Subcutaneous abdominal adipose tissue (tissue), 5 donors: ENCODE measurements around the gene RAX.

Experiments used
- H3K27ac ChIP-seq: one replicate; pipeline ENCODE4 v1.7.0; 2013; ENCODE audit warnings: low read depth, mild to moderate bottlenecking, inconsistent platforms, low read length, moderate library complexity
- H3K27me3 ChIP-seq, 5 donors: one replicate each; pipeline ENCODE4 v1.7.0; 2013; ENCODE audit warnings: low read length in 5 of 5, inconsistent platforms in 1 of 5; ENCODE audit not compliant: control insufficient read depth in 5 of 5, insufficient read depth in 4 of 5
- H3K36me3 ChIP-seq, 5 donors: one replicate each; pipeline ENCODE4 v1.7.0; 2013; ENCODE audit warnings: low read length in 5 of 5; ENCODE audit not compliant: control insufficient read depth in 5 of 5, insufficient read depth in 5 of 5
- H3K4me1 ChIP-seq, 5 donors: one replicate each; pipeline ENCODE4 v1.7.0; 2013; ENCODE audit warnings: low read length in 5 of 5, mild to moderate bottlenecking in 3 of 5, moderate library complexity in 1 of 5; ENCODE audit not compliant: control insufficient read depth in 5 of 5, insufficient read depth in 5 of 5
- H3K4me3 ChIP-seq, 5 donors: one replicate each; pipeline ENCODE4 v1.7.0; 2013; ENCODE audit warnings: low read length in 5 of 5, low read depth in 1 of 5
- H3K9ac ChIP-seq, 5 donors: one replicate each; pipeline ENCODE4 v1.7.0; 2013; ENCODE audit warnings: low read length in 5 of 5, mild to moderate bottlenecking in 4 of 5, moderate library complexity in 3 of 5
- H3K9me3 ChIP-seq, 5 donors: one replicate each; pipeline ENCODE4 v1.7.0; 2013; ENCODE audit warnings: low read length in 5 of 5; ENCODE audit not compliant: control insufficient read depth in 5 of 5
- donor health status: healthy.
- donor health status: healthy.
- donor health status: healthy.
- donor health status: healthy.
- donor health status: healthy.

RAX gene

GRCh38 chr18:59268127-59268720, 5.0 kb downstream of the RAX start:
- no peak overlapping the region for H3K27ac ChIP-seq
- H3K4me1 ChIP-seq = peaks cover 0 to 41% (median 36%) of the 10 kb centered on the region in 5 donors
- H3K27me3 ChIP-seq = peaks cover 73 to 94% (median 87%) of the 10 kb centered on the region in 5 donors
- H3K36me3 ChIP-seq = no peaks in the 10 kb centered on the region
- H3K9me3 ChIP-seq = peaks cover 0 to 2% (median 0%) of the 10 kb centered on the region in 5 donors
- peak overlapping the region in 1 of 5 donors; percentile 52 for H3K4me3 ChIP-seq
- H3K9ac ChIP-seq = no peak overlapping the region

- peaks cover 72 to 92% (median 82%) of the 10 kb centered on the region in 5 donors for H3K27me3 ChIP-seq
- H3K9ac ChIP-seq = no peak overlapping the region
- no peak overlapping the region for H3K27ac ChIP-seq
- H3K4me1 ChIP-seq = peaks cover 0 to 35% (median 32%) of the 10 kb centered on the region in 5 donors
- peaks cover 0 to 2% (median 0%) of the 10 kb centered on the region in 5 donors for H3K9me3 ChIP-seq
- H3K4me3 ChIP-seq = peak overlapping the region in 1 of 5 donors; percentile 22
- no peaks in the 10 kb centered on the region for H3K36me3 ChIP-seq
Measured at GRCh38 chr18:59267503-59268126, 5.6 kb downstream of the RAX start.

- no peaks in the 10 kb centered on the region for H3K36me3 ChIP-seq
- peaks cover 66 to 87% (median 76%) of the 10 kb centered on the region in 5 donors for H3K27me3 ChIP-seq
- no peak overlapping the region for H3K9ac ChIP-seq
- peaks cover 0 to 2% (median 0%) of the 10 kb centered on the region in 5 donors for H3K9me3 ChIP-seq
- H3K4me3 ChIP-seq = no peak overlapping the region
- H3K27ac ChIP-seq = no peak overlapping the region
- peaks cover 0 to 29% (median 25%) of the 10 kb centered on the region in 5 donors for H3K4me1 ChIP-seq
Measured at GRCh38 chr18:59266886-59267502, 6.3 kb downstream of the RAX start.

GRCh38 chr18:59266459-59266858, 6.8 kb downstream of the RAX start:
- H3K9ac ChIP-seq = no peak overlapping the region
- H3K4me3 ChIP-seq = no peak overlapping the region
- no peaks in the 10 kb centered on the region for H3K36me3 ChIP-seq
- H3K27ac ChIP-seq = no peak overlapping the region
- peaks cover 62 to 81% (median 70%) of the 10 kb centered on the region in 5 donors for H3K27me3 ChIP-seq
- peaks cover 0 to 2% (median 0%) of the 10 kb centered on the region in 5 donors for H3K9me3 ChIP-seq
- peaks cover 0 to 27% (median 25%) of the 10 kb centered on the region in 5 donors for H3K4me1 ChIP-seq

GRCh38 chr18:59265974-59266369, 7.3 kb downstream of the RAX start:
- Histone ChIP-seq H3K9ac (no peak overlapping the region), H3K4me1 (peaks cover 0 to 27% (median 25%) of the 10 kb centered on the region in 5 donors), H3K4me3 (no peak overlapping the region), H3K36me3 (no peaks in the 10 kb centered on the region), H3K27ac (no peak overlapping the region), H3K9me3 (peaks cover 0 to 2% (median 0%) of the 10 kb centered on the region in 5 donors), H3K27me3 (peaks cover 57 to 76% (median 67%) of the 10 kb centered on the region in 5 donors)

- H3K27ac ChIP-seq = no peak overlapping the region
- no peak overlapping the region for H3K9ac ChIP-seq
- peaks cover 51 to 71% (median 62%) of the 10 kb centered on the region in 5 donors for H3K27me3 ChIP-seq
- H3K36me3 ChIP-seq = no peaks in the 10 kb centered on the region
- H3K4me3 ChIP-seq = peak overlapping the region in 4 of 5 donors; percentile 36 to 52 (median 40)
- peaks cover 0 to 27% (median 25%) of the 10 kb centered on the region in 5 donors for H3K4me1 ChIP-seq
- H3K9me3 ChIP-seq = no peaks in the 10 kb centered on the region
Measured at GRCh38 chr18:59265246-59265973, 7.8 kb downstream of the RAX start.

- Histone ChIP-seq H3K9ac (no peak overlapping the region), H3K27me3 (peaks cover 45 to 66% (median 56%) of the 10 kb centered on the region in 5 donors), H3K4me1 (peaks cover 0 to 27% (median 25%) of the 10 kb centered on the region in 5 donors), H3K36me3 (no peaks in the 10 kb centered on the region), H3K4me3 (peak overlapping the region in 2 of 5 donors; percentile 36 to 52), H3K9me3 (no peaks in the 10 kb centered on the region), H3K27ac (no peak overlapping the region)
Measured at GRCh38 chr18:59264651-59265245, 8.5 kb downstream of the RAX start.

GRCh38 chr18:59264121-59264571, 9.1 kb downstream of the RAX start:
- H3K4me1 ChIP-seq = peaks cover 0 to 23% (median 22%) of the 10 kb centered on the region in 5 donors
- H3K36me3 ChIP-seq = no peaks in the 10 kb centered on the region
- no peaks in the 10 kb centered on the region for H3K9me3 ChIP-seq
- no peak overlapping the region for H3K27ac ChIP-seq
- peaks cover 44 to 61% (median 52%) of the 10 kb centered on the region in 5 donors for H3K27me3 ChIP-seq
- no peak overlapping the region for H3K4me3 ChIP-seq
- no peak overlapping the region for H3K9ac ChIP-seq

- Histone ChIP-seq H3K4me3 (no peak overlapping the region), H3K9ac (no peak overlapping the region), H3K4me1 (peaks cover 0 to 19% (median 18%) of the 10 kb centered on the region in 5 donors), H3K36me3 (no peaks in the 10 kb centered on the region), H3K9me3 (no peaks in the 10 kb centered on the region), H3K27me3 (peaks cover 42 to 58% (median 49%) of the 10 kb centered on the region in 5 donors), H3K27ac (no peak overlapping the region)
Measured at GRCh38 chr18:59263661-59264060, 9.6 kb downstream of the RAX start.
